Measurements from ENCODE around the gene PGS1. TPM values are rescaled to one million over a fixed set of nuclear protein-coding genes. Genes with fewer than 3 reads are reported as not detected.

PGS1 gene
- total RNA-seq, 1 experiment from 2014 or later = 42.5 TPM

GRCh38 chr17:78332991-78333390, 45.5 kb upstream of the PGS1 start:
- H3K4me1 ChIP-seq (ENCODE audit: insufficient read depth, low read length, poor library complexity, severe bottlenecking) = no peaks in the 10 kb centered on the region
- H3K27ac ChIP-seq (ENCODE audit: low read depth, low read length, poor library complexity, severe bottlenecking) = no peak overlapping the region
- ChIA-PET POLR2A (ENCODE audit: low non-redundant PET) (no interaction called here), CTCF (no interaction called here)
- TF ChIP-seq EZH2 (IDR thresholded peaks at IDR 0.05; ENCODE audit: borderline replicate concordance, low read depth, low read length, poor library complexity, severe bottlenecking) (no peak), CTCF (conservative IDR thresholded peaks at IDR 0.05; ENCODE audit: low read depth, low read length) (no peak)
- intact Hi-C loops (cut with micrococcal nuclease; ENCODE audit: unreplicated experiment) = no loop called here
- no peak for DNase-seq (ENCODE audit: low spot score)
- no peak overlapping the region for H3K4me3 ChIP-seq (ENCODE audit: low read depth, low read length, poor library complexity, severe bottlenecking)
- no TSS peak for BruUV-seq (replicated peaks)
- no peaks in the 10 kb centered on the region for H3K9me3 ChIP-seq (ENCODE audit: low read depth, low read length, poor library complexity, severe bottlenecking)
- no peaks in the 10 kb centered on the region for H3K27me3 ChIP-seq (replicated peaks; ENCODE audit: insufficient read depth, low read depth, low read length, poor library complexity)
- H3K36me3 ChIP-seq (ENCODE audit: insufficient read depth, low read length, poor library complexity, severe bottlenecking) = no peaks in the 10 kb centered on the region

GRCh38 chr17:78335209-78335608, 43.2 kb upstream of the PGS1 start:
- H3K27me3 ChIP-seq (replicated peaks; ENCODE audit: insufficient read depth, low read depth, low read length, poor library complexity) = no peaks in the 10 kb centered on the region
- BruUV-seq (replicated peaks) = no TSS peak

GRCh38 chr17:78337244-78338109, 41.0 kb upstream of the PGS1 start:
- TF ChIP-seq EZH2 (IDR thresholded peaks at IDR 0.05; ENCODE audit: borderline replicate concordance, low read depth, low read length, poor library complexity, severe bottlenecking) (no peak), CTCF (conservative IDR thresholded peaks at IDR 0.05; ENCODE audit: low read depth, low read length) (no peak)
- H3K27ac ChIP-seq (ENCODE audit: low read depth, low read length, poor library complexity, severe bottlenecking) = no peak overlapping the region
- DNase-seq (ENCODE audit: low spot score) = no peak
- BruUV-seq (replicated peaks) = no TSS peak
- no peaks in the 10 kb centered on the region for H3K36me3 ChIP-seq (ENCODE audit: insufficient read depth, low read length, poor library complexity, severe bottlenecking)
- H3K4me3 ChIP-seq (ENCODE audit: low read depth, low read length, poor library complexity, severe bottlenecking) = no peak overlapping the region
- intact Hi-C loops (cut with micrococcal nuclease; ENCODE audit: unreplicated experiment) = no loop called here
- CTCF ChIA-PET = no interaction called here
- no peaks in the 10 kb centered on the region for H3K27me3 ChIP-seq (replicated peaks; ENCODE audit: insufficient read depth, low read depth, low read length, poor library complexity)
- no peaks in the 10 kb centered on the region for H3K9me3 ChIP-seq (ENCODE audit: low read depth, low read length, poor library complexity, severe bottlenecking)
- H3K4me1 ChIP-seq (ENCODE audit: insufficient read depth, low read length, poor library complexity, severe bottlenecking) = peaks cover 6% of the 10 kb centered on the region
- POLR2A ChIA-PET (ENCODE audit: low non-redundant PET) = no interaction called here

More at GRCh38 chr17:78335209-78335608, 43.2 kb upstream of the PGS1 start:
- POLR2A ChIA-PET (ENCODE audit: low non-redundant PET) = no interaction called here
- TF ChIP-seq EZH2 (IDR thresholded peaks at IDR 0.05; ENCODE audit: borderline replicate concordance, low read depth, low read length, poor library complexity, severe bottlenecking) = no peak
- no peak for TF ChIP-seq CTCF (conservative IDR thresholded peaks at IDR 0.05; ENCODE audit: low read depth, low read length)
- no peak for DNase-seq (ENCODE audit: low spot score)
- Histone ChIP-seq H3K36me3 (ENCODE audit: insufficient read depth, low read length, poor library complexity, severe bottlenecking) (no peaks in the 10 kb centered on the region), H3K4me3 (ENCODE audit: low read depth, low read length, poor library complexity, severe bottlenecking) (no peak overlapping the region), H3K9me3 (ENCODE audit: low read depth, low read length, poor library complexity, severe bottlenecking) (no peaks in the 10 kb centered on the region), H3K27ac (ENCODE audit: low read depth, low read length, poor library complexity, severe bottlenecking) (no peak overlapping the region), H3K4me1 (ENCODE audit: insufficient read depth, low read length, poor library complexity, severe bottlenecking) (no peaks in the 10 kb centered on the region)
- intact Hi-C loops (cut with micrococcal nuclease; ENCODE audit: unreplicated experiment) = no loop called here
- CTCF ChIA-PET = interaction anchor here (0.5 kb wide), 1 partner anchor 48 kb away, joined by 5 read pairs; no protein-coding TSS in a partner anchor
